ENCODE data around the gene PRKCB.

Gene PRKCB

GRCh38 chr16:23994615-23995014 lies 158.8 kb downstream of the PRKCB start:
- TF ChIP-seq REST (IDR thresholded peaks at IDR 0.05; ENCODE audit: insufficient read depth in 1 of 2, low read depth in 2 of 2, low read length in 2 of 2) (no peak), POLR2AphosphoS5 (IDR thresholded peaks at IDR 0.05; ENCODE audit: low read depth, low read length) (no peak), TAF1 (IDR thresholded peaks at IDR 0.05; ENCODE audit: borderline replicate concordance, insufficient read depth, low read length) (no peak), FOXP2 (optimal IDR thresholded peaks at IDR 0.05; ENCODE audit: borderline replicate concordance, extremely low read depth, extremely low read length, insufficient read depth) (no peak), SIN3A (IDR thresholded peaks at IDR 0.05; ENCODE audit: borderline replicate concordance, insufficient read depth, low read length) (no peak)

GRCh38 chr16:23996258-23996955 lies 160.6 kb downstream of the PRKCB start:
- TF ChIP-seq TAF1 (IDR thresholded peaks at IDR 0.05; ENCODE audit: borderline replicate concordance, insufficient read depth, low read length), result no peak
- no peak for TF ChIP-seq REST (IDR thresholded peaks at IDR 0.05; ENCODE audit: insufficient read depth in 1 of 2, low read depth in 2 of 2, low read length in 2 of 2)
- no peak for TF ChIP-seq SIN3A (IDR thresholded peaks at IDR 0.05; ENCODE audit: borderline replicate concordance, insufficient read depth, low read length)
- TF ChIP-seq FOXP2 (optimal IDR thresholded peaks at IDR 0.05; ENCODE audit: borderline replicate concordance, extremely low read depth, extremely low read length, insufficient read depth), result no peak
- TF ChIP-seq POLR2AphosphoS5 (IDR thresholded peaks at IDR 0.05; ENCODE audit: low read depth, low read length), result no peak

GRCh38 chr16:23998771-23999170 lies 163.0 kb downstream of the PRKCB start:
- TF ChIP-seq SIN3A (IDR thresholded peaks at IDR 0.05; ENCODE audit: borderline replicate concordance, insufficient read depth, low read length) (no peak), POLR2AphosphoS5 (IDR thresholded peaks at IDR 0.05; ENCODE audit: low read depth, low read length) (no peak), FOXP2 (optimal IDR thresholded peaks at IDR 0.05; ENCODE audit: borderline replicate concordance, extremely low read depth, extremely low read length, insufficient read depth) (no peak), REST (IDR thresholded peaks at IDR 0.05; ENCODE audit: insufficient read depth in 1 of 2, low read depth in 2 of 2, low read length in 2 of 2) (no peak), TAF1 (IDR thresholded peaks at IDR 0.05; ENCODE audit: borderline replicate concordance, insufficient read depth, low read length) (no peak)

GRCh38 chr16:23999663-24000062 lies 163.9 kb downstream of the PRKCB start:
- TF ChIP-seq TAF1 (IDR thresholded peaks at IDR 0.05; ENCODE audit: borderline replicate concordance, insufficient read depth, low read length) (no peak), REST (IDR thresholded peaks at IDR 0.05; ENCODE audit: insufficient read depth in 1 of 2, low read depth in 2 of 2, low read length in 2 of 2) (no peak), SIN3A (IDR thresholded peaks at IDR 0.05; ENCODE audit: borderline replicate concordance, insufficient read depth, low read length) (no peak), FOXP2 (optimal IDR thresholded peaks at IDR 0.05; ENCODE audit: borderline replicate concordance, extremely low read depth, extremely low read length, insufficient read depth) (no peak), POLR2AphosphoS5 (IDR thresholded peaks at IDR 0.05; ENCODE audit: low read depth, low read length) (no peak)

Data from PFSK-1 (cell line).